ENCODE data around the gene NPW. TPM values are rescaled to one million over a fixed set of nuclear protein-coding genes. Genes with fewer than 3 reads are reported as not detected.
A peak's percentile ranks its signal among the peaks of the same experiment; 100 is the strongest.

NPW gene
- total RNA-seq, 4 donors from 2014 or later, result 2.8 to 9.1 TPM; not detected in 2

DNA sequence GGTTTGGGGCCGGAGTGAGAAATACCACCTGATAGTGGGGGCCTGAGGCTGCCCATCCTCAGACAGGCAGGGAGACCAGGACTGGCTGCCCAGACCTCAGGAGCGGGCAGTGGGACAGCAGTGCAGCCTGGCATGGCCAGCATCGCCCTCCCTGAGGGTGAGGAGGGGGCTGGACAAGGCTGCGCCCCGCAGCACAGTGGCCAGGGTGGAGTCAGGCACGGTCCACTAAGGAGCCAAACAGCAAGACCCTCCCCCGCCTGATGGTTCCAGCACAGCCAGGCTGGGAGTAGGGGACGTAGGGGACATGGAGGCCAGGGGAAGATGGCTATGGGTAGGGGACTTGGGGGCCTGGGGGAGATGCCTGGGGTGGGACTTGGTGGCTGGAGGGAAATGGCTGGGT is 13.3 kb upstream of the NPW start:
- H3K9me3 ChIP-seq, result no peaks in the 10 kb centered on the region

DNA sequence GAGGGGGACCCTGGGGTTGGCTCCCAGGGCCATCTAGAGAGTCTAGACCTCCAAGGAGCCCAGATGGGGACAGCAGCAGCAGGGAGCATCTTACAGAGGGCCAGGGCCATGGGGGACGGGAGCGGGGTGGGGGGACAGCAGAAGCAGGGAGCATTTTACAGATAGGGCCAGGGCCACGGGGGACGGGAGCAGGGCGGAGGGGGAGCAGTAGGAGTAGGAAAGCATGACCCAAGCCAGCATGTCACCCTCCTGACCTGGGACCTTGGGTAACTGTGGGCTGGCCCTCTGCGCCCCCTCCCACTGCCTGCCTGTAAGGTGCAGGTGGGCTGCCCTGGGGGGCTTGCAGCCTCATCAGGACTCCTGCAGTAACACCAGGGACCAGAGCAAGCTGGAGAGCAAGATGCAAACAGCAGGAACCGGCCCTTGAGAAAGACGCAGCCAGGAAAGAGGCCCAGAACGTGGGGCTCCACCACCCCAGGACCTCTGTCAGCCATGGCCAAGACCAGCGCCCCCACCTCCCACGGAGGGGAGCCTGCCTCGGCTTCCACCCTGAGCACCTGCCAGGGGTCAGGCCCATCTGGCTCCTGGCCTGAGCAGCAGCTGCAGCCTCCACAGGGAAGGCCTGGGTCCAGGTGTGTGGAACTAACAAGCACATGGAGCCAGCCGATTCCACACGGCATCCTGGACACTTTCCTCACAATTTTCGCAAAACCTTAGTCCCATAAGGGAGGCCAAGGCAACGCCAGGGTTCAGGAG is 12.3 kb upstream of the NPW start:
- DNase-seq, result no peak
- TF ChIP-seq, protein P1, sequence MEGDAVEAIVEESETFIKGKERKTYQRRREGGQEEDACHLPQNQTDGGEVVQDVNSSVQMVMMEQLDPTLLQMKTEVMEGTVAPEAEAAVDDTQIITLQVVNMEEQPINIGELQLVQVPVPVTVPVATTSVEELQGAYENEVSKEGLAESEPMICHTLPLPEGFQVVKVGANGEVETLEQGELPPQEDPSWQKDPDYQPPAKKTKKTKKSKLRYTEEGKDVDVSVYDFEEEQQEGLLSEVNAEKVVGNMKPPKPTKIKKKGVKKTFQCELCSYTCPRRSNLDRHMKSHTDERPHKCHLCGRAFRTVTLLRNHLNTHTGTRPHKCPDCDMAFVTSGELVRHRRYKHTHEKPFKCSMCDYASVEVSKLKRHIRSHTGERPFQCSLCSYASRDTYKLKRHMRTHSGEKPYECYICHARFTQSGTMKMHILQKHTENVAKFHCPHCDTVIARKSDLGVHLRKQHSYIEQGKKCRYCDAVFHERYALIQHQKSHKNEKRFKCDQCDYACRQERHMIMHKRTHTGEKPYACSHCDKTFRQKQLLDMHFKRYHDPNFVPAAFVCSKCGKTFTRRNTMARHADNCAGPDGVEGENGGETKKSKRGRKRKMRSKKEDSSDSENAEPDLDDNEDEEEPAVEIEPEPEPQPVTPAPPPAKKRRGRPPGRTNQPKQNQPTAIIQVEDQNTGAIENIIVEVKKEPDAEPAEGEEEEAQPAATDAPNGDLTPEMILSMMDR (IDR thresholded peaks at IDR 0.05), result no peak
- no peak for TF ChIP-seq POLR2A (IDR thresholded peaks at IDR 0.05)
- Histone ChIP-seq H3K36me3 (peaks cover 0 to 12% (median 0%) of the 10 kb centered on the region in 3 donors), H3K9me3 (no peaks in the 10 kb centered on the region), H3K27ac (peak overlapping the region in 3 of 4 donors; percentile 95 to 97 (median 97)), H3K4me1 (peaks cover 16 to 60% (median 24%) of the 10 kb centered on the region in 4 donors), H3K4me3 (peak overlapping the region in 2 of 4 donors; percentile 64 to 99), H3K27me3 (no peaks in the 10 kb centered on the region)

More for the DNA sequence above, 13.3 kb upstream of the NPW start:
- H3K27ac ChIP-seq, result no peak overlapping the region
- TF ChIP-seq, protein P1 (IDR thresholded peaks at IDR 0.05), result no peak
- no peak for TF ChIP-seq POLR2A (IDR thresholded peaks at IDR 0.05)
- H3K36me3 ChIP-seq, result peaks cover 0 to 21% (median 3%) of the 10 kb centered on the region in 3 donors
- no peaks in the 10 kb centered on the region for H3K27me3 ChIP-seq
- peaks cover 16 to 60% (median 24%) of the 10 kb centered on the region in 4 donors for H3K4me1 ChIP-seq
- no peak overlapping the region for H3K4me3 ChIP-seq
- DNase-seq, result no peak

DNA sequence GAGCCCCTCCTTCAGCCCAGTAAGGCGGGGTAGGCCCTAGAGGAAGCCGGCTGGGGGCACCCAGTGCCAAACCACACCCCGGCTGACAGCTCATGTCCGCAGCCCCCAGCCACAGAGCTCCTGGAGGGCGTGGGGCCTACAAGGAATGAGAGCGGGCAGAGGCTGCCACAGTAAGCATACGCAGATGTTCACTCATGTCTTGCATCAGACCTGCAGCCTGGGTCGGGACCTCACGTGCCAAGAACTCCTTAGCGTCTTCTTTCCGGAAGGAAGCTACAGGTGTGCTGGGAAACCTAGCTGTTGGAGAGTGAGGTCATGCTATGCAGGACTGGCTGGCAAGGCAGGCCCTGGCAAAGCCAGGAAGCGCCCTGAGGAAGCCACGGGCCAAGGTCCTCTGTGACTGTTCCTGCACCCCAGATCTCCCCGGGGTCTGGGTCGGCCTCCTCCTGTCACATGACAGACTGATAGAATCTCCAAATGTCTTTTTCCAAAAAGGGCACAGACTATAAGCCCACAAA is 11.5 kb upstream of the NPW start:
- Histone ChIP-seq H3K36me3 (peaks cover 0 to 4% (median 0%) of the 10 kb centered on the region in 3 donors), H3K4me1 (peaks cover 16 to 60% (median 24%) of the 10 kb centered on the region in 4 donors), H3K27me3 (no peaks in the 10 kb centered on the region), H3K27ac (peak overlapping the region in 3 of 4 donors; percentile 95 to 97 (median 97)), H3K9me3 (no peaks in the 10 kb centered on the region), H3K4me3 (peak overlapping the region in 2 of 4 donors; percentile 64 to 99)
- peak; percentile 29 to 72 for TF ChIP-seq POLR2A (IDR thresholded peaks at IDR 0.05)
- TF ChIP-seq, protein P1 (IDR thresholded peaks at IDR 0.05), result no peak
- DNase-seq, result peak in 2 of 3 donors; percentile 81 to 82

DNA sequence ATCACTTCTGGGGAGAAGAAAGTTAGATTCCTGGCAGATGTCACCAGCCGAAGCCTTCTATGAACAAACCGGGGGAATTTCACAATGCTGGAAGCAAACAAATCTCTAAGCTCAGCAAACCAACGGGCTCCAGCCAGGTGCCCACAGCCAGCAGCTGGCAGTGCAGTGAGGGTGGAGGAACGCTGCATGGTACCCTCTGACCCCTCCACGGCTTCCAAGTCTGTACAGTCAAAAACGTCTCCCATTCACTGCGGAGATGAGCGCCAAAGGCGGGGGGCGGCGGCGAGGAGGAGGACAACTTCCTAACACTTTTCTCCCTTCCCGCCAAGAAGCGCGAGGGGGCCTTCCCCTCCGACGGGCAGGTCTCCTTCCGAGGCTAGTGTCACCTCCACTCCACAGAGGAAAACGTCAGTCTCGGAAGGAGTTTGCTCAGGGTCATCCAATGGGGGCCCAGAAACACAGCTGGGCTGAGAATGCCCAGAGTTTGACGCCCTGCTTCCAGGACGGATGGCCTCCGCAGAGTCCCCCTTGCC is 10.9 kb upstream of the NPW start:
- Histone ChIP-seq H3K27me3 (no peaks in the 10 kb centered on the region), H3K9me3 (no peaks in the 10 kb centered on the region), H3K36me3 (no peaks in the 10 kb centered on the region), H3K4me1 (peaks cover 16 to 56% (median 23%) of the 10 kb centered on the region in 4 donors), H3K4me3 (peak overlapping the region; percentile 64 to 99 (median 94)), H3K27ac (peak overlapping the region; percentile 90 to 97 (median 96))
- TF ChIP-seq, protein P1 (IDR thresholded peaks at IDR 0.05), result no peak
- TF ChIP-seq POLR2A (IDR thresholded peaks at IDR 0.05), result no peak
- DNase-seq, result no peak

DNA sequence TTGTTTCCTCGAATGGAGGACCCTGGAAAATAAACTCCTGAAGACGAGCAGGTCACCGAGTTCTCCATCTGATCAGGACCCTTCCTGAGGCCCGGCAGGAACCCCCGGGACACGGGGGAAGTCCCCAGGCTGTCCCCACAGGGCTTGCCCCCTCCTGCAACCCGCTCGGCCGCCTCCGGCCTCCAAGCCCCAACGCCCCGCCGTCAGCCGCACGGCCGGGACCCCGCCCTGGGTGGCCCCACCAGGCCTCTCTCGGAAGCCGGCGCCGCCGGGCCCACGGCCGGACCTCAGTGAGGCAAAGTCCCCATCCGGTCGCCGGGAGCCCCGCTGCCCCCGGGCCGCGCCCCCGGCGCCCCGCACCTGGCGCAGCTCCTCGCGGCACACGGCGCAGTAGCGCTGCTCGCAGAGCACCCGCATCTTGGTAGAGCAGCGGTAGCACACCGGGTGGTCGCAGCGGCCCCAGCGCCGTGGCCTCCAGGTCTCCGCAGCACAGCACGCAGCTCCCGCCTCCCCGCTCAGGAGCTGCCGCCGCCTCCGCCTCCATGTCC is 10.3 kb upstream of the NPW start:
- H3K27ac ChIP-seq, result peak overlapping the region; percentile 90 to 97 (median 96)
- DNase-seq, result no peak
- H3K4me1 ChIP-seq, result peaks cover 12 to 51% (median 19%) of the 10 kb centered on the region in 4 donors
- peak overlapping the region; percentile 64 to 99 (median 94) for H3K4me3 ChIP-seq
- H3K27me3 ChIP-seq, result no peaks in the 10 kb centered on the region
- no peaks in the 10 kb centered on the region for H3K36me3 ChIP-seq
- no peaks in the 10 kb centered on the region for H3K9me3 ChIP-seq
- TF ChIP-seq, protein P1 (IDR thresholded peaks at IDR 0.05), result no peak
- no peak for TF ChIP-seq POLR2A (IDR thresholded peaks at IDR 0.05)

Measured in Peyer's patch (tissue), 4 donors.